Immature natural killer cell (primary cell): Measurements from ENCODE around the gene FHIT. TPM values are rescaled to one million over a fixed set of nuclear protein-coding genes. Genes with fewer than 3 reads are reported as not detected.

ENCODE experiments used
- DNase-seq, 3 donors: peaks; one replicate each; pipeline ENCODE4 v3.0.0; 2022; ENCODE audit warnings: mixed read lengths in 1 of 3
- H3K27ac Mint-ChIP-seq, 6 donors: one replicate each; pipeline ENCODE4 v1.8.0; 2020; ENCODE audit warnings: mixed read lengths in 6 of 6, mild to moderate bottlenecking in 5 of 6, inconsistent platforms in 4 of 6, moderate library complexity in 3 of 6
- H3K27me3 Mint-ChIP-seq, 3 donors: one replicate each; pipeline ENCODE4 v1.8.0; 2020 to 2021; ENCODE audit warnings: low read depth in 3 of 3, mild to moderate bottlenecking in 3 of 3, mixed read lengths in 3 of 3, moderate library complexity in 3 of 3, inconsistent platforms in 1 of 3
- H3K36me3 Mint-ChIP-seq, 3 donors: one replicate each; pipeline ENCODE4 v1.8.0; 2020; ENCODE audit warnings: mixed read lengths in 3 of 3, inconsistent platforms in 2 of 3, mild to moderate bottlenecking in 2 of 3
- H3K4me1 Mint-ChIP-seq, 2 donors: one replicate each; pipeline ENCODE4 v1.8.0; 2020; ENCODE audit warnings: inconsistent platforms in 2 of 2, mild to moderate bottlenecking in 2 of 2, mixed read lengths in 2 of 2, moderate library complexity in 1 of 2
- H3K4me3 Mint-ChIP-seq, 5 donors: one replicate each; pipeline ENCODE4 v1.8.0; 2020; ENCODE audit warnings: mild to moderate bottlenecking in 5 of 5, mixed read lengths in 5 of 5, inconsistent platforms in 3 of 5, moderate library complexity in 3 of 5
- H3K9me3 Mint-ChIP-seq, 6 donors: one replicate each; pipeline ENCODE4 v1.8.0; 2020; ENCODE audit warnings: mild to moderate bottlenecking in 6 of 6, mixed read lengths in 6 of 6, inconsistent platforms in 4 of 6, moderate library complexity in 3 of 6
- polyA plus RNA-seq, 3 donors: library from polyadenylated mRNA; unstranded; fragments of 300-500 nt; fragmentation: Illumina TruSeq; gene quantifications; one replicate each; pipeline ENCODE4 v1.2.3, GENCODE V29; 2021

The FHIT gene
- polyA plus RNA-seq, 3 donors from 2014 or later, result 2.5 to 8.8 (median 3.9) TPM

- Mint-ChIP-seq H3K4me1 (peaks cover 6 to 7% of the 10 kb centered on the region in 2 donors), H3K27me3 (peaks cover 0 to 4% (median 2%) of the 10 kb centered on the region in 3 donors), H3K36me3 (no peaks in the 10 kb centered on the region), H3K9me3 (peaks cover 0 to under 1% (median 0%) of the 10 kb centered on the region in 6 donors), H3K4me3 (no peak overlapping the region), H3K27ac (no peak overlapping the region)
- no peak for DNase-seq
These were observed 790.0 kb downstream of the FHIT start for GRCh38 chr3:60461267-60461666.

- peak overlapping the region in 1 of 6 donors; percentile 25 for H3K27ac Mint-ChIP-seq
- H3K9me3 Mint-ChIP-seq, result no peaks in the 10 kb centered on the region
- peaks cover 0 to 3% (median 2%) of the 10 kb centered on the region in 3 donors for H3K27me3 Mint-ChIP-seq
- peaks cover 12 to 17% of the 10 kb centered on the region in 2 donors for H3K4me1 Mint-ChIP-seq
- H3K36me3 Mint-ChIP-seq, result no peaks in the 10 kb centered on the region
- DNase-seq, result peak; percentile 1 to 22 (median 1)
- peak overlapping the region in 1 of 5 donors; percentile 58 for H3K4me3 Mint-ChIP-seq
These were observed 795.1 kb downstream of the FHIT start for GRCh38 chr3:60456180-60456579.

DNA sequence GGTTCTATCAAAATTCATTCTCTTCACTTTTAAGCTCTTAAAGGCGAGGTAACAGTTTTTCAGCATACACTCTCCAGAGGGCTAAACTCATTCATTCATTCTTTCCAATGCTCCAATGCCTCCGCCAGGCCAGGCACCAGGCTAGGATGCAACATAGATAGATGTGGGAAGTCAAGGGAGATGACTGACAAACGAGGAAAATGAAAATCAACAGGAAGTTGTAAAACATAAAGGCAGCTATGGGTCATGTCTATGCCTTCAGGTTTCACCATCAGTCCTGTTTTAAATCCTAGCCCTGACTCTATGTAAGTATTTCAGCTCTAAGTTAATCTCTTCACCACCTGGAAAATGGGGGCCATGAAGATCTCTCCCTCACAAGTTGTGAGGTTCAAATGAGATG is 797.9 kb downstream of the FHIT start:
- Mint-ChIP-seq H3K27ac (no peak overlapping the region), H3K4me3 (no peak overlapping the region), H3K27me3 (peaks cover 0 to 2% (median 0%) of the 10 kb centered on the region in 3 donors)

GRCh38 chr3:60448696-60449095 is 802.6 kb downstream of the FHIT start:
- Mint-ChIP-seq H3K4me3 (no peak overlapping the region), H3K36me3 (no peaks in the 10 kb centered on the region), H3K27ac (no peak overlapping the region), H3K27me3 (peaks cover 0 to 2% (median under 1%) of the 10 kb centered on the region in 3 donors), H3K4me1 (no peaks in the 10 kb centered on the region), H3K9me3 (no peaks in the 10 kb centered on the region)
- DNase-seq, result no peak

More for the DNA sequence above, 797.9 kb downstream of the FHIT start:
- Mint-ChIP-seq H3K9me3 (no peaks in the 10 kb centered on the region), H3K4me1 (peaks cover 12 to 17% of the 10 kb centered on the region in 2 donors), H3K36me3 (no peaks in the 10 kb centered on the region)
- no peak for DNase-seq

DNA sequence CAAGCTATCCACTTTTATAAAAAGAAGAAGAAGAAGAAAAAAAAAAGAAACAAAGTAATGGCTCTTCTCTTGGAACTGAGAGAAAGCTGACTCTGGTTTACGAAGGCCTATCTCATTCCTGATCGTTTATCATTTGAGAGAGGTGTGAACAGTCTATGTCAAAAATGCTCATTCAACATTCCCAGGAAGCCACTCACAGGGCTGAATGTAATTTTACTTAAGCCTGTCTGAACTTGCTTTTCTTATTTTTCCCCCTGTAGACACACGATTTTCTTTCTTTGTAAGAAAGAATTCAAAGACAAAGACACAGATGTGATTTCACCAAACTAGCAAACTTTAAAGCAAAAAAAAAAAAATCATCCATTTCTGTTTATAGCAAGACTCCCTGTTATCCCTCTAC is 805.8 kb downstream of the FHIT start:
- no peak for DNase-seq
- no peaks in the 10 kb centered on the region for H3K4me1 Mint-ChIP-seq
- no peaks in the 10 kb centered on the region for H3K9me3 Mint-ChIP-seq
- H3K27ac Mint-ChIP-seq, result no peak overlapping the region
- no peak overlapping the region for H3K4me3 Mint-ChIP-seq
- H3K27me3 Mint-ChIP-seq, result peaks cover 1 to 2% (median 2%) of the 10 kb centered on the region in 3 donors
- no peaks in the 10 kb centered on the region for H3K36me3 Mint-ChIP-seq

- no peaks in the 10 kb centered on the region for H3K9me3 Mint-ChIP-seq
- DNase-seq, result no peak
- peaks cover 2 to 4% (median 2%) of the 10 kb centered on the region in 3 donors for H3K27me3 Mint-ChIP-seq
- H3K27ac Mint-ChIP-seq, result no peak overlapping the region
- H3K36me3 Mint-ChIP-seq, result no peaks in the 10 kb centered on the region
- H3K4me3 Mint-ChIP-seq, result no peak overlapping the region
- H3K4me1 Mint-ChIP-seq, result no peaks in the 10 kb centered on the region
These were observed 806.3 kb downstream of the FHIT start for GRCh38 chr3:60444898-60445437.

- H3K9me3 Mint-ChIP-seq, result no peaks in the 10 kb centered on the region
- H3K4me3 Mint-ChIP-seq, result no peak overlapping the region
- no peak for DNase-seq
- no peaks in the 10 kb centered on the region for H3K4me1 Mint-ChIP-seq
- no peaks in the 10 kb centered on the region for H3K36me3 Mint-ChIP-seq
- peaks cover 2 to 4% (median 2%) of the 10 kb centered on the region in 3 donors for H3K27me3 Mint-ChIP-seq
- no peak overlapping the region for H3K27ac Mint-ChIP-seq
These were observed 810.4 kb downstream of the FHIT start for GRCh38 chr3:60440869-60441268.

DNA sequence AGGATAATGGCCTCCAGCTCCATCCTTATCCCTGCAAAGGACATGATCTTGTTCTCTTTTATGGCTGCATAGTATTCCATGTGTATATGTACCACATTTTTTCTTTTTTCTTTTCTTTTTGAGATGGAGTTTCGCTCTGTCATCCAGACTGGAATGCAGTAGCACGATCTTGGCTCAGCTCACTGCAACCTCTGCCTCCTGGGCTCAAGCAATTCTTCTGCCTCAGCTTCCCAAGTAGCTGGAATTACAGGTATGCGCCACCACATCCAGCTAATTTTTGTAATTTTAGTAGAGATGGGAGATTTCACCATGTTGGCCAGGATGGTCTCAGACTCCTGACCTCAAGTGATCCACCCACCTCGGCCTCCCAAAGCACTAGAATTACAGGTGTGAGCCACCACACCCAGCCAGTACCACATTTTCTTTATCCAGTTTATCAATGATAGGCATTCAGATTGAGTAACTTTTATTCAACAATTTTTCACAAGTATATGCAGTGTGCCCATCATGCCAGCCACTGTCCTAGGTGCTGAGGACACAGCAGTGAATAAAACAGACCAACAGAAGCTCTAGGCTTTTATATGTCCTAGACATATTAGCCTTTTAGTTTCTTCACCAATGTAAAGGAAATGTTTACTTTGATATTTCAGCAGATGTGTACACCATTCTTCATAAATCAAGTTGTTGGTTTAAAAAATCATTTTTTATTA is 815.2 kb downstream of the FHIT start:
- Mint-ChIP-seq H3K4me3 (no peak overlapping the region), H3K4me1 (no peaks in the 10 kb centered on the region), H3K9me3 (no peaks in the 10 kb centered on the region), H3K27ac (no peak overlapping the region), H3K27me3 (peaks cover 0 to 2% (median 2%) of the 10 kb centered on the region in 3 donors), H3K36me3 (no peaks in the 10 kb centered on the region)
- no peak for DNase-seq

- no peaks in the 10 kb centered on the region for H3K36me3 Mint-ChIP-seq
- no peak for DNase-seq
- H3K27me3 Mint-ChIP-seq, result peaks cover 0 to 2% (median 0%) of the 10 kb centered on the region in 3 donors
- no peak overlapping the region for H3K4me3 Mint-ChIP-seq
- H3K9me3 Mint-ChIP-seq, result no peaks in the 10 kb centered on the region
- no peak overlapping the region for H3K27ac Mint-ChIP-seq
- no peaks in the 10 kb centered on the region for H3K4me1 Mint-ChIP-seq
These were observed 816.3 kb downstream of the FHIT start for GRCh38 chr3:60434950-60435349.

DNA sequence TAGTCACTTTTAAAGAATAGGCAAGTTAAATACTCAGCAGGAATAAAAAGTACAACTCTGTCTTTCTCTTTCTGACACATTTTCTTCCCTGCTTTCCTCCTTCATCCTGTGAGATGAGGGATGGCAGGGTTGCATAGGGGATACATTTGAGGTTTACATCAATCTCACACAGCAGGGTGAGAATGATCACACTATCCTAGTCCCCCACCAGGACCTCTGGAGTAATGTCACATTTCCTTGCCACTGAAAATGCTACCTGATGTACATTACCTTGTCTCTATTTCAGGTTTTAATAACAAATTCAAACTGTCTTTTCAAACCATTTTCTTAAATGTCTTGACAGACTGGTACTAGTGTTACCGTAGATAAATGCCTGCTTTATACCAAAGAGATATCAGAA is 816.9 kb downstream of the FHIT start:
- Mint-ChIP-seq H3K4me3 (no peak overlapping the region), H3K27ac (no peak overlapping the region), H3K4me1 (no peaks in the 10 kb centered on the region), H3K9me3 (no peaks in the 10 kb centered on the region), H3K36me3 (no peaks in the 10 kb centered on the region), H3K27me3 (no peaks in the 10 kb centered on the region)
- DNase-seq, result no peak

- Mint-ChIP-seq H3K27me3 (peaks cover 0 to 1% (median 0%) of the 10 kb centered on the region in 3 donors), H3K4me3 (no peak overlapping the region), H3K36me3 (no peaks in the 10 kb centered on the region), H3K27ac (no peak overlapping the region), H3K9me3 (no peaks in the 10 kb centered on the region), H3K4me1 (no peaks in the 10 kb centered on the region)
- no peak for DNase-seq
These were observed 819.7 kb downstream of the FHIT start for GRCh38 chr3:60431599-60431958.

GRCh38 chr3:60430205-60430604 is 821.0 kb downstream of the FHIT start:
- Mint-ChIP-seq H3K9me3 (no peaks in the 10 kb centered on the region), H3K27ac (no peak overlapping the region), H3K27me3 (peaks cover 0 to 1% (median 0%) of the 10 kb centered on the region in 3 donors), H3K4me1 (no peaks in the 10 kb centered on the region), H3K4me3 (no peak overlapping the region), H3K36me3 (no peaks in the 10 kb centered on the region)
- no peak for DNase-seq

GRCh38 chr3:60427109-60427508 is 824.1 kb downstream of the FHIT start:
- no peaks in the 10 kb centered on the region for H3K9me3 Mint-ChIP-seq
- no peak overlapping the region for H3K27ac Mint-ChIP-seq
- no peaks in the 10 kb centered on the region for H3K36me3 Mint-ChIP-seq
- H3K4me1 Mint-ChIP-seq, result no peaks in the 10 kb centered on the region
- peaks cover 0 to 1% (median 0%) of the 10 kb centered on the region in 3 donors for H3K27me3 Mint-ChIP-seq
- H3K4me3 Mint-ChIP-seq, result no peak overlapping the region
- DNase-seq, result no peak

- Mint-ChIP-seq H3K27me3 (peaks cover 0 to 4% (median 0%) of the 10 kb centered on the region in 3 donors), H3K4me1 (no peaks in the 10 kb centered on the region), H3K4me3 (no peak overlapping the region), H3K27ac (no peak overlapping the region), H3K36me3 (no peaks in the 10 kb centered on the region), H3K9me3 (no peaks in the 10 kb centered on the region)
- DNase-seq, result no peak
These were observed 826.3 kb downstream of the FHIT start for GRCh38 chr3:60424942-60425341.

DNA sequence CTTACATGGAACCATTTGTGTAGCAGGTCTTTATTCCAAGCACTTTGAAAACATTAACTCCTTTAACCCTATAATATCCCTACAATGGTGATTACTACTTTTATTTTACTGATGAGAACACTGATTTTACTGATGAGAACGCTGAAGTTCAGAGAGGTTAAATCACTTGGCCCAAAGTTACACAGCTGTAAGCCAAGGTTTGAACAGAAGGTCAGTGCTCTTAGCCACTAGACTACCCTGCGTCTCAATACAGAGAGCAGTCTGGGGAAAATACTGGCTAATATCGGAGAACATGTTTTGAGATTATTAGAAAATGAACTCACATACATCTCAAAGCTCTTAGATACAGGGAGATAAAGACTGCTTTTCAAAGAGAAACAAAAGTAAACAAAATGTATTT is 827.2 kb downstream of the FHIT start:
- DNase-seq, result no peak
- Mint-ChIP-seq H3K4me1 (no peaks in the 10 kb centered on the region), H3K9me3 (no peaks in the 10 kb centered on the region), H3K27ac (no peak overlapping the region), H3K27me3 (peaks cover 0 to 4% (median 0%) of the 10 kb centered on the region in 3 donors), H3K4me3 (no peak overlapping the region), H3K36me3 (no peaks in the 10 kb centered on the region)
